GM06990 (cell line): ENCODE data around the gene RARRES1.

ENCODE experiments used
- DNase-seq: peaks from one replicate; pipeline ENCODE4 v3.0.0-alpha.2; 2011; ENCODE audit not compliant: insufficient read length; ENCODE audit errors: extremely low read depth
- H3K27me3 ChIP-seq: replicated peaks from 2 replicates; pipeline ENCODE4 v1.6.0; 2011; ENCODE audit warnings: low read length; ENCODE audit not compliant: control insufficient read depth, insufficient read depth
- H3K36me3 ChIP-seq: 2 replicates; pipeline ENCODE4 v1.5.1; 2011; ENCODE audit warnings: low read length; ENCODE audit not compliant: control insufficient read depth, insufficient read depth
- H3K4me3 ChIP-seq: replicated peaks from 2 replicates; pipeline ENCODE4 v1.5.1; 2011; ENCODE audit warnings: low read depth, mild to moderate bottlenecking, control low read depth, low read length
- TF ChIP-seq, protein P1 (sequence below): IDR thresholded peaks from 2 replicates; pipeline ENCODE4 v1.5.1; 2011; ENCODE audit warnings: low read length, control low read depth, mild to moderate bottlenecking, inconsistent platforms; ENCODE audit not compliant: insufficient read depth, poor library complexity, severe bottlenecking

RARRES1 gene

DNA sequence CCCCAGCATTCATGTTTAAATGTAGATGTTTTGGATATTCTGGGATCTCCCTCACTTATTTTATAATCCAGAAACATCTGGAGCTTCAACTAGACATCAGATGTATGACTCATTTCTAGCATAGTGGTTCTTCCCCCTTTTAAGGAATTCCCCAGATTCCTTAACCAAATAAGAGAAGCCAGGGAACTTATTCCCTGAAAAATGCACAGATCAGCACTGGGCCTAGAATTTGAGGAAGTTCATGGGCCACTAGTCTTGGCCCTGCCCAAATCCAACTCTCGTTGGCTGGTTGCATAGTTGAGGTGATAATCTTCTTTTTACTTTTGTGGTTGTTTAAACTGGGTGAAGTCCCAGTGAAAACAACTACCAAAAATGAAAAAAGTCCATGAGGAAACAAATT, 20.4 kb downstream of the RARRES1 start:
- TF ChIP-seq, protein P1, sequence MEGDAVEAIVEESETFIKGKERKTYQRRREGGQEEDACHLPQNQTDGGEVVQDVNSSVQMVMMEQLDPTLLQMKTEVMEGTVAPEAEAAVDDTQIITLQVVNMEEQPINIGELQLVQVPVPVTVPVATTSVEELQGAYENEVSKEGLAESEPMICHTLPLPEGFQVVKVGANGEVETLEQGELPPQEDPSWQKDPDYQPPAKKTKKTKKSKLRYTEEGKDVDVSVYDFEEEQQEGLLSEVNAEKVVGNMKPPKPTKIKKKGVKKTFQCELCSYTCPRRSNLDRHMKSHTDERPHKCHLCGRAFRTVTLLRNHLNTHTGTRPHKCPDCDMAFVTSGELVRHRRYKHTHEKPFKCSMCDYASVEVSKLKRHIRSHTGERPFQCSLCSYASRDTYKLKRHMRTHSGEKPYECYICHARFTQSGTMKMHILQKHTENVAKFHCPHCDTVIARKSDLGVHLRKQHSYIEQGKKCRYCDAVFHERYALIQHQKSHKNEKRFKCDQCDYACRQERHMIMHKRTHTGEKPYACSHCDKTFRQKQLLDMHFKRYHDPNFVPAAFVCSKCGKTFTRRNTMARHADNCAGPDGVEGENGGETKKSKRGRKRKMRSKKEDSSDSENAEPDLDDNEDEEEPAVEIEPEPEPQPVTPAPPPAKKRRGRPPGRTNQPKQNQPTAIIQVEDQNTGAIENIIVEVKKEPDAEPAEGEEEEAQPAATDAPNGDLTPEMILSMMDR: no peak
- no peak for DNase-seq
- no peak overlapping the region for H3K4me3 ChIP-seq

DNA sequence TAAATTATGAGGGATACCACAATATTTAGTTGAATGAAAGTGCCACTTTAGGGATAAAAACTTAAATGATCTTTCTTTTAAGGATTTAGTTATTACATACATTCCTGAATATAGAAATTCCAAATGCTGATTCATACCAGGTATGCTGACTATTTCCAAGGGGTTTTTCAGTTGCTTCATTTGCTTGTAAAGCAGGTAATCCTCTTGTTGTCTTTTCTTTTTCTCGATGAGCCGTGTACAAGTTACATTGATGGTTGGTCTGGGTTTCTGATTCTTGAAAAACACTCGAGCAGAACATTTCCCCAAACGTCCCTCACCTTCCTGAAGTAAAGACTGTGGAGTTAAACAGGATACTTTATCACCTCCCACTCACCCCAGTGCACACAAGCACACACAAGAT, 21.7 kb downstream of the RARRES1 start:
- DNase-seq: no peak
- TF ChIP-seq, protein P1: no peak
- H3K36me3 ChIP-seq: peaks cover 3% of the 10 kb centered on the region; the same call in 1 of the 2 replicates
- no peaks in the 10 kb centered on the region for H3K27me3 ChIP-seq
- H3K4me3 ChIP-seq: no peak overlapping the region

More for the DNA sequence above, 20.4 kb downstream of the RARRES1 start:
- Histone ChIP-seq H3K36me3 (peaks cover 4% of the 10 kb centered on the region), H3K27me3 (no peaks in the 10 kb centered on the region)

DNA sequence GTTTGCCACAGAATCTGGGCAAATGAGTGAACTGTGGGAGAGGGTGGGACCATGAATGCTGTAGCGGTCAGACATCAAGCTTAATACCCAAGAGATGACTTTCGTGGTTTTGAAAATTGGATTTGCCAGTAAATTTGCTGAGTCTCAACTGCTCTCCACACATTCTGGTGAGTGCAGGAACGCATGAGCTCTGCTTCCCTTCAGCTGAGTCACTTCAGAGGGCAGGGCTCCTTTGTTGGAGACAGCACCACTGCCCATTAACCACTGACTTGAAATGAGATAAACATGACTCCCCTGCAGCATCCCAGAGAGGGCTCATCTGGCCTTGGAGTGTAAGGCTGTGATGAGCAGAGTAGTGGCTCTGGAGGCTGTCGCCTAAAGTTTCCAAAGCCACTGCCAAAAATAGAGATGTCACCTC, 22.6 kb downstream of the RARRES1 start:
- Histone ChIP-seq H3K36me3 (peaks cover 3% of the 10 kb centered on the region; the same call in 1 of the 2 replicates), H3K4me3 (no peak overlapping the region), H3K27me3 (no peaks in the 10 kb centered on the region)
- TF ChIP-seq, protein P1: no peak
- DNase-seq: no peak

DNA sequence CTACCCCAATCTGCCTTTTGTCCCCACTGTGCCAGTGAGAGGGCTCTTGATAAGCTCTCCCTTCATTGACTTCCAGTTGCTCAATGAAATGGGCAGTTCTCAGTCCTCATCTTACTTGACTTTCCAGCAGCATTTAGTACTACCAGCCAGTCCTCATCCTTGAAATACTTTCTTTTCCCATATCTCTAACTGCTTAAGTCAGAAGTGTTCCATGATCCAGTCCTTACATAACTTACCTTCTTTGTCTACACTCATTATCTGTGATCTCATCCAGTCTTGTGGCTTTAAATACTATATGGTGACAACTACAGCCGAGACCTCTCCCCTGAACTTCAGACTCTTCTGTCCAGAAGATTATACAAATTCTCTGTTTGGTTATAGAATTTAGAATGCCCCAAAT, 28.7 kb downstream of the RARRES1 start:
- Histone ChIP-seq H3K36me3 (no peaks in the 10 kb centered on the region; the same call in 1 of the 2 replicates), H3K27me3 (no peaks in the 10 kb centered on the region), H3K4me3 (no peak overlapping the region)
- DNase-seq: no peak
- TF ChIP-seq, protein P1: no peak

DNA sequence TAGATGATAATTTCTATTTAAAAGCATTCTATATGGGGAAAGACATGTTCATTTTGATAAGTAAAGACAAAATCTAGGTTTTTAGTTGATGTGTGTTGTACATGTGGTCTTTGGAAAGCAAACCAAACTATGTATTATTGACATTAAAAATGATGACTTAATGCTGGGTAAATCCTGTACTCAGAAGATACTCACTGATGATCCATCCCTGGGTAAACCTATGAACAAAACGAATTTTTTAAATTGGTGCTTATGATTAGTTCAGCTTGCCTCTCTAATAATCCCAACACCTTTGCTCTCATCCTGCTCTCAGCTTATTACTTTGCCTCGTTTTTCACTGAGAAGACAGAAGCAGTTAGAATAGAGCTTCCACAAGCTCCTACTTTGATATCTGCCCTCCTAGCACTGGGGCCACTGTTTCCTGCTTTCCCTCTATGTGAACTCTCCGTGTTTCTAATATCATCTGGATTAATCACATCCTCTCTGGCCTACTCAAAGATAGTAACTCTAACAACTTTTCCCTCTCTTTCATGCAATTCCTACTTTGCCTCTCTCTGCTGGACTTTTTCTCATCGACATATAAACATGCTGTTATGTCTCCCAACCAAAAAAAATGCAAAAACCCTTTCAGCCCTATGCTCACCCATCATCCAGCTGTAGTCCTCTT, 29.3 kb downstream of the RARRES1 start:
- Histone ChIP-seq H3K36me3 (no peaks in the 10 kb centered on the region; the same call in none of the 2 replicates), H3K4me3 (no peak overlapping the region), H3K27me3 (no peaks in the 10 kb centered on the region)
- TF ChIP-seq, protein P1: no peak
- DNase-seq: no peak
